ENCODE results near the gene PDZD7.
A peak's percentile ranks its signal among the peaks of the same experiment; 100 is the strongest.

GRCh38 chr10:101018600-101019439 is 12.1 kb downstream of the PDZD7 start:
- TF ChIP-seq CTCF (IDR thresholded peaks at IDR 0.05) = peak; percentile 49 to 75 (median 50)
- TF ChIP-seq POLR2AphosphoS5 (IDR thresholded peaks at IDR 0.05) = no peak
- no peak for TF ChIP-seq POLR2A (IDR thresholded peaks at IDR 0.05; ENCODE audit: low read depth)

All from esophagus muscularis mucosa (tissue), 3 donors.